Camera-type eye (tissue), 1 donor: Measurements from ENCODE around the gene PRRT3. TPM values are rescaled to one million over a fixed set of nuclear protein-coding genes. Genes with fewer than 3 reads are reported as not detected.

Experiments
- total RNA-seq: library from RNA; depleted of rRNA; stranded (reverse); fragments of >200 nt; gene quantifications from one replicate; pipeline ENCODE4 v1.2.3, GENCODE V29; 2014

Gene PRRT3
- total RNA-seq = 2.9 TPM

DNA sequence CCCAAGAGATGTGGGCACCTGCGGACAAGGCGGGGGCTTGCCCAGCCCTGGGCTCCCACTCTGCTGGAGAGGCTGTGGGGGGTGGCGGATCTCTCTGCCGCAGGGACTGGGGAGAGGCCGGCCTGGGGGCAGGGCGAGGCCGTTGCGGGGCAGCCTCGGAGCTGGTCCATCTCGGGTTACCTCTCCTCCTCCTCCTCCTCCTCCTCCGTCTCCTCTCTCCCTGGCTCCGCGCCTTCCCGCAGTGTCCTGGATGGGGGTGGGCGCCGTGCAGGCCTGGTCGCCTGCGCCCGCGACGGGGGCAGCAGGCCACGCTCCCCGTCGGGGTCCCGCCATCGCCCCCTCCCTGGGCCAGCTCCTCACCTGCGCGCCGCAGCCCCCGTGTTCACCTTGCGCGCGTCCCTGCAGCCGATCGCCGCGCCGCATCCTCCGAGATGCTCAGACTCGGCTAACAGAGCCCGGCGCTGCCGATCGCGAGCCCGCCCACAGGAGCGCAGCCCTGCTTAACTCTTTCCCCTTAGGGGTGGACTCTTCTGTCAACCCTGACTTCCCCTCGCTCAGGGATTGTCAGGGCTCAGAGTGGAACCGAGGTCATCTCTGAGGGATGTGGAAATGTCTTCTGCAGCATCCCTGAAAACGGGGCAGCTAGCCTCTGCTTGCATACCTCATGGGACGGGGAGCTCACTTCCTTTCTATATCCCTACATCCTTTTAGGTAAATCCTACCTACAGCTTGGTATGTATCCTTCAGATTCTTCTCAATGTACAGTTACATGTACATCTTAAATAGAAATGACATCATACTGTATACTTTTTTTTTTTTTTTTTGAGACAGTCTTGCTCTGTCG lies at the start of gene PRRT3:
PRRT3 (minus strand) TSS at position 447 of the 844 bp plus-strand sequence. CDS start 2,293 bp downstream, outside the sequence.

GRCh38 chr3:9933561-9934234 lies 18.5 kb downstream of the PRRT3 start, which contains the start of gene CRELD1:
CRELD1 (plus strand) TSS chr3:9933834; CDS start chr3:9934439, 605 bp downstream.

GRCh38 chr3:9916734-9917680 lies 35.2 kb downstream of the PRRT3 start, which contains the start of gene IL17RC:
IL17RC (plus strand) TSS chr3:9917098; CDS start chr3:9917316, 218 bp downstream.

GRCh38 chr3:9902372-9903237 lies 49.6 kb downstream of the PRRT3 start, which contains the start of gene IL17RE:
IL17RE (plus strand) TSS chr3:9902848; CDS start chr3:9902933, 85 bp downstream.

Other genes with a start within 250 kb of the PRRT3 start
- gene CPNE9, start 248.6 kb downstream of the PRRT3 start, total RNA-seq = 3.8 TPM
- 26.8 TPM for gene BRPF1, start 220.7 kb downstream of the PRRT3 start, total RNA-seq
- gene OGG1, start 202.5 kb downstream of the PRRT3 start, total RNA-seq = 35.8 TPM
- gene CAMK1, start 182.5 kb downstream of the PRRT3 start, total RNA-seq = 20.4 TPM
- gene TADA3, start 159.9 kb downstream of the PRRT3 start, total RNA-seq = 44.0 TPM
- gene ARPC4, start 159.3 kb downstream of the PRRT3 start, total RNA-seq = 72.3 TPM
- 115 TPM for gene TTLL3, start 142.1 kb downstream of the PRRT3 start, total RNA-seq
- 29.3 TPM for gene RPUSD3, start 108.4 kb downstream of the PRRT3 start, total RNA-seq
- gene CIDEC, start 72.2 kb downstream of the PRRT3 start, total RNA-seq = not detected
- 27.4 TPM for gene JAGN1, start 61.8 kb downstream of the PRRT3 start, total RNA-seq
- gene IL17RE, start 49.6 kb downstream of the PRRT3 start, total RNA-seq = 0.71 TPM
- gene IL17RC, start 35.3 kb downstream of the PRRT3 start, total RNA-seq = 28.1 TPM
- 51.0 TPM for gene CRELD1, start 18.6 kb downstream of the PRRT3 start, total RNA-seq
- gene EMC3, start 34.4 kb upstream of the PRRT3 start, total RNA-seq = 48.7 TPM
- gene FANCD2, start 74.0 kb upstream of the PRRT3 start, total RNA-seq = 11.7 TPM
- not detected for gene FANCD2OS, start 155.8 kb upstream of the PRRT3 start, total RNA-seq
- gene BRK1, start 163.3 kb upstream of the PRRT3 start, total RNA-seq = 92.9 TPM
- 71.0 TPM for gene VHL, start 189.4 kb upstream of the PRRT3 start, total RNA-seq
- gene IRAK2, start 212.5 kb upstream of the PRRT3 start, total RNA-seq = 4.5 TPM